Measurements from ENCODE around the gene JMJD7. TPM values are rescaled to one million over a fixed set of nuclear protein-coding genes. Genes with fewer than 3 reads are reported as not detected.

The JMJD7 gene
- total RNA-seq, 1 donor = 3.1 TPM

- DNase-seq (ENCODE audit: low read depth) = no peak
- H3K4me3 ChIP-seq (ENCODE audit: low read depth, low read length) = no peak overlapping the region
- no peak for TF ChIP-seq CTCF (IDR thresholded peaks at IDR 0.05; ENCODE audit: insufficient read depth, low read length)
Observed at GRCh38 chr15:41783296-41783695, 44.6 kb upstream of the JMJD7 start.

GRCh38 chr15:41788262-41788661 is 39.6 kb upstream of the JMJD7 start:
- DNase-seq (ENCODE audit: low read depth) = no peak
- no peak for TF ChIP-seq CTCF (IDR thresholded peaks at IDR 0.05; ENCODE audit: insufficient read depth, low read length)
- no peak overlapping the region for H3K4me3 ChIP-seq (ENCODE audit: low read depth, low read length)

- TF ChIP-seq CTCF (IDR thresholded peaks at IDR 0.05; ENCODE audit: insufficient read depth, low read length) = no peak
- no peak overlapping the region for H3K4me3 ChIP-seq (ENCODE audit: low read depth, low read length)
- no peak for DNase-seq (ENCODE audit: low read depth)
Observed at GRCh38 chr15:41789236-41789635, 38.7 kb upstream of the JMJD7 start.

- TF ChIP-seq CTCF (IDR thresholded peaks at IDR 0.05; ENCODE audit: insufficient read depth, low read length) = no peak
- no peak for DNase-seq (ENCODE audit: low read depth)
- H3K4me3 ChIP-seq (ENCODE audit: low read depth, low read length) = no peak overlapping the region
Observed at GRCh38 chr15:41789662-41790061, 38.2 kb upstream of the JMJD7 start.

- DNase-seq (ENCODE audit: low read depth) = no peak
- no peak for TF ChIP-seq CTCF (IDR thresholded peaks at IDR 0.05; ENCODE audit: insufficient read depth, low read length)
- H3K4me3 ChIP-seq (ENCODE audit: low read depth, low read length) = no peak overlapping the region
Observed at GRCh38 chr15:41790169-41790568, 37.7 kb upstream of the JMJD7 start.

GRCh38 chr15:41790756-41791546 is 36.9 kb upstream of the JMJD7 start:
- no peak for TF ChIP-seq CTCF (IDR thresholded peaks at IDR 0.05; ENCODE audit: insufficient read depth, low read length)
- no peak overlapping the region for H3K4me3 ChIP-seq (ENCODE audit: low read depth, low read length)
- peak; percentile 50 for DNase-seq (ENCODE audit: low read depth)

- no peak for DNase-seq (ENCODE audit: low read depth)
- no peak overlapping the region for H3K4me3 ChIP-seq (ENCODE audit: low read depth, low read length)
- TF ChIP-seq CTCF (IDR thresholded peaks at IDR 0.05; ENCODE audit: insufficient read depth, low read length) = no peak
Observed at GRCh38 chr15:41791547-41791937, 36.4 kb upstream of the JMJD7 start.
